Neural cell (in vitro differentiated cells): ENCODE data around the gene AHRR. TPM values are rescaled to one million over a fixed set of nuclear protein-coding genes. Genes with fewer than 3 reads are reported as not detected.
"Not testable (repeated sequence)": the region's sequence is repeated elsewhere in the genome, so short reads cannot be mapped to it uniquely, and the experiment has no call there.

Experiments used
- H2AFZ ChIP-seq: fragments of 200-600, 300-800 bp; sonication (generic), shearing (Covaris generic); 2 replicates; pipeline ENCODE4 v1.6.0; 2014; ENCODE audit warnings: low read depth, mild to moderate bottlenecking, antibody characterized with exemption, low read length, moderate library complexity
- H3F3A ChIP-seq: fragments of 200-600 bp; shearing (Covaris generic); 2 replicates; pipeline ENCODE4 v1.6.1; 2016; ENCODE audit warnings: mild to moderate bottlenecking, moderate library complexity, mixed read lengths, antibody characterized with exemption, low read length; ENCODE audit not compliant: insufficient read depth, poor library complexity, severe bottlenecking
- H3K27ac ChIP-seq: fragments of 200-600, 300-800 bp; sonication (generic), shearing (Covaris generic); 2 replicates; pipeline ENCODE4 v1.5.1; 2014; ENCODE audit warnings: mild to moderate bottlenecking, low read length, moderate library complexity
- H3K27me3 ChIP-seq: fragments of 300-800, 200-600 bp; sonication (generic), shearing (Covaris generic); 2 replicates; pipeline ENCODE4 v1.6.0; 2014; ENCODE audit warnings: mild to moderate bottlenecking, low read depth, low read length, moderate library complexity; ENCODE audit not compliant: insufficient read depth
- H3K36me3 ChIP-seq: fragments of 300-800, 200-600 bp; sonication (generic), shearing (Covaris generic); 2 replicates; pipeline ENCODE4 v1.5.1; 2014; ENCODE audit warnings: mild to moderate bottlenecking, antibody characterized with exemption, low read length, moderate library complexity; ENCODE audit not compliant: insufficient read depth
- H3K4me2 ChIP-seq: fragments of 300-800, 200-600 bp; sonication (generic), shearing (Covaris generic); 2 replicates; pipeline ENCODE4 v1.6.0; 2014; ENCODE audit warnings: mild to moderate bottlenecking, low read length
- H3K4me3 ChIP-seq: fragments of 300-800, 200-600 bp; sonication (generic), shearing (Covaris generic); 2 replicates; pipeline ENCODE4 v1.5.1; 2014; ENCODE audit warnings: mild to moderate bottlenecking, low read length, moderate library complexity
- H3K79me2 ChIP-seq: fragments of 200-600 bp; shearing (Covaris generic); replicated peaks from 2 replicates; pipeline ENCODE4 v1.6.0; 2014; ENCODE audit warnings: mild to moderate bottlenecking, low read length, moderate library complexity; ENCODE audit not compliant: insufficient read depth
- H3K9ac ChIP-seq: fragments of 300-800, 200-600 bp; sonication (generic), shearing (Covaris generic); 2 replicates; pipeline ENCODE4 v1.6.1; 2016; ENCODE audit warnings: mild to moderate bottlenecking, low read length, mixed read lengths
- H3K9me2 ChIP-seq: fragments of 200-600 bp; shearing (Covaris generic); 2 replicates; pipeline ENCODE4 v1.6.1; 2016; ENCODE audit warnings: mild to moderate bottlenecking, low read length, mixed read lengths; ENCODE audit not compliant: insufficient read depth
- H3K9me3 ChIP-seq: fragments of 200-600, 300-800 bp; sonication (generic), shearing (Covaris generic); 2 replicates; pipeline ENCODE4 v1.6.1; 2016; ENCODE audit warnings: mild to moderate bottlenecking, mixed run types, low read length, moderate library complexity, mixed read lengths
- H4K20me1 ChIP-seq: fragments of 200-600 bp; shearing (Covaris generic); 2 replicates; pipeline ENCODE4 v1.6.1; 2016; ENCODE audit warnings: mild to moderate bottlenecking, mixed run types; ENCODE audit not compliant: insufficient read depth
- CTCF ChIP-seq: fragments of 450-650 bp; IDR thresholded peaks from 2 replicates; pipeline ENCODE4 v1.5.1; 2014; ENCODE audit warnings: antibody characterized with exemption, mild to moderate bottlenecking, moderate library complexity; ENCODE audit not compliant: poor library complexity, severe bottlenecking
- EP300 ChIP-seq: fragments of 450-650 bp; conservative IDR thresholded peaks from 2 replicates; pipeline ENCODE4 v1.6.1; 2014; ENCODE audit warnings: antibody characterized with exemption, mild to moderate bottlenecking, moderate library complexity; ENCODE audit not compliant: poor library complexity, severe bottlenecking
- EZH2 ChIP-seq: fragments of 200-600, 300-800 bp; shearing (Covaris generic), sonication (generic); IDR thresholded peaks from 2 replicates; pipeline ENCODE4 v1.6.1; 2014; ENCODE audit warnings: antibody characterized with exemption, low read length, borderline replicate concordance, mild to moderate bottlenecking; ENCODE audit not compliant: insufficient read depth, poor library complexity, severe bottlenecking
- MXI1 ChIP-seq: fragments of 450-650 bp; conservative IDR thresholded peaks from 2 replicates; pipeline ENCODE4 v1.6.1; 2014; ENCODE audit warnings: antibody characterized with exemption, mild to moderate bottlenecking; ENCODE audit not compliant: poor library complexity, severe bottlenecking
- POLR2AphosphoS5 ChIP-seq: IDR thresholded peaks from 2 replicates; pipeline ENCODE4 v1.6.1; 2012
- RAD21 ChIP-seq: fragments of 450-650 bp; conservative IDR thresholded peaks from 2 replicates; pipeline ENCODE4 v1.6.1; 2014; ENCODE audit warnings: antibody characterized with exemption, mild to moderate bottlenecking, moderate library complexity
- REST ChIP-seq: IDR thresholded peaks from 2 replicates; pipeline ENCODE4 v1.6.1; 2012; ENCODE audit warnings: borderline replicate concordance
- SMC3 ChIP-seq: fragments of 450-650 bp; conservative IDR thresholded peaks from 2 replicates; pipeline ENCODE4 v1.6.1; 2014; ENCODE audit warnings: antibody characterized with exemption, mild to moderate bottlenecking, moderate library complexity; ENCODE audit not compliant: poor library complexity
- TAF1 ChIP-seq: IDR thresholded peaks from 2 replicates; pipeline ENCODE4 v1.6.1; 2012; ENCODE audit warnings: low read depth
- polyA plus RNA-seq: library from polyadenylated mRNA; depleted of rRNA; stranded (reverse); fragments of >200 nt; gene quantifications from 2 replicates; pipeline ENCODE4 v1.2.3, GENCODE V29; 2014

The AHRR gene
- polyA plus RNA-seq, 1 donor from 2014 or later = 0.26 TPM

GRCh38 chr5:383066-383465 is 61.6 kb downstream of the AHRR start:
- H3K36me3 ChIP-seq = no peaks in the 10 kb centered on the region
- no peaks in the 10 kb centered on the region for H3F3A ChIP-seq
- H3K9me3 ChIP-seq = no peaks in the 10 kb centered on the region
- H3K79me2 ChIP-seq = no peaks in the 10 kb centered on the region
- no peak overlapping the region for H3K27ac ChIP-seq
- no peaks in the 10 kb centered on the region for H3K27me3 ChIP-seq
- no peak overlapping the region for H3K4me3 ChIP-seq
- no peak overlapping the region for H2AFZ ChIP-seq
- no peak overlapping the region for H3K9ac ChIP-seq
- H3K9me2 ChIP-seq = no peaks in the 10 kb centered on the region
- no peak for TF ChIP-seq MXI1
- no peak for TF ChIP-seq EZH2
- TF ChIP-seq SMC3 = no peak
- TF ChIP-seq POLR2AphosphoS5 = no peak
- no peak for TF ChIP-seq EP300
- TF ChIP-seq CTCF = no peak
- no peak for TF ChIP-seq REST
- TF ChIP-seq TAF1 = no peak
- TF ChIP-seq RAD21 = no peak
- H4K20me1 ChIP-seq = no peaks in the 10 kb centered on the region
- no peak overlapping the region for H3K4me2 ChIP-seq

GRCh38 chr5:383621-384020 is 62.1 kb downstream of the AHRR start:
- no peak overlapping the region for H3K9ac ChIP-seq
- no peaks in the 10 kb centered on the region for H3K9me3 ChIP-seq
- no peaks in the 10 kb centered on the region for H3K9me2 ChIP-seq
- no peak overlapping the region for H2AFZ ChIP-seq
- no peaks in the 10 kb centered on the region for H3K27me3 ChIP-seq
- no peaks in the 10 kb centered on the region for H3F3A ChIP-seq
- no peaks in the 10 kb centered on the region for H4K20me1 ChIP-seq
- TF ChIP-seq EZH2 (no peak), REST (no peak), EP300 (no peak), SMC3 (no peak), TAF1 (no peak), MXI1 (no peak), CTCF (no peak), POLR2AphosphoS5 (no peak), RAD21 (no peak)
- no peak overlapping the region for H3K4me2 ChIP-seq
- no peaks in the 10 kb centered on the region for H3K79me2 ChIP-seq
- H3K4me3 ChIP-seq = no peak overlapping the region
- H3K27ac ChIP-seq = no peak overlapping the region
- no peaks in the 10 kb centered on the region for H3K36me3 ChIP-seq

GRCh38 chr5:384576-384975 is 63.1 kb downstream of the AHRR start:
- H3K9ac ChIP-seq, H3F3A ChIP-seq, H3K9me3 ChIP-seq, H4K20me1 ChIP-seq, H3K4me3 ChIP-seq, H2AFZ ChIP-seq, H3K9me2 ChIP-seq, H3K27me3 ChIP-seq, H3K27ac ChIP-seq, H3K79me2 ChIP-seq, H3K36me3 ChIP-seq, H3K4me2 ChIP-seq: not testable (repeated sequence)
